Right lobe of liver (tissue), 4 donors: Measurements from ENCODE around the gene FKBP1A.

Source experiments
- POLR2A ChIP-seq: fragments of 450-650 bp; IDR thresholded peaks from one replicate; pipeline ENCODE4 v1.6.1; 2017; ENCODE audit warnings: antibody characterized with exemption, mild to moderate bottlenecking
- TF ChIP-seq, protein P1 (sequence below), 4 donors: fragments of 200-600 bp in 3 of 4; fragments of 450-650 bp in 1 of 4; IDR thresholded peaks; one replicate each; pipeline versions ENCODE4 v1.5.1 to v1.8.0; 2016 to 2022; ENCODE audit warnings: antibody characterized with exemption in 4 of 4, mild to moderate bottlenecking in 2 of 4
- donor health status: DM: no; HTN: no; CAD: no.
- donor health status: DM: no; HTN: no; CAD: no.
- donor health status: DM: no; HTN: yes; CAD: no.

DNA sequence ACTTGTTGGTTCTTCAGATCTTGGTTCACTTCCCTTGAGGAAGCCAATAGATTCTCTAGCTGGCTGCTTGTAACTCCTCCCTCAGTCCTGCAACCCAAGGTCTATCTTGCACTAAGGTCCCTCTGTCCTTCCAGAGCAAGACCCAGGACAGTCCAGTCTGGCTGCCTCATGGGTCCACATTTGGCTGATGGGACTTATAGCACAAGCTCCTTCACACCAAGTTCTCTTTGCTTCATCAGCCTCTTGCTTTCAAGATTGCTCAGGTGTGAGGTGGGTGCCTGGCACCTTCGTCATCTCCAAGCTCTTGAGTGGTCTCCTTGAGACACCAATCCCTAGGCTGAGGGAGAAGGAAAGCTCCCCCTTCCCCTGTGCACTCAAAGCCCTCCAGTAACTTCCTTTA is 45.5 kb upstream of the FKBP1A start:
- TF ChIP-seq, protein P1, sequence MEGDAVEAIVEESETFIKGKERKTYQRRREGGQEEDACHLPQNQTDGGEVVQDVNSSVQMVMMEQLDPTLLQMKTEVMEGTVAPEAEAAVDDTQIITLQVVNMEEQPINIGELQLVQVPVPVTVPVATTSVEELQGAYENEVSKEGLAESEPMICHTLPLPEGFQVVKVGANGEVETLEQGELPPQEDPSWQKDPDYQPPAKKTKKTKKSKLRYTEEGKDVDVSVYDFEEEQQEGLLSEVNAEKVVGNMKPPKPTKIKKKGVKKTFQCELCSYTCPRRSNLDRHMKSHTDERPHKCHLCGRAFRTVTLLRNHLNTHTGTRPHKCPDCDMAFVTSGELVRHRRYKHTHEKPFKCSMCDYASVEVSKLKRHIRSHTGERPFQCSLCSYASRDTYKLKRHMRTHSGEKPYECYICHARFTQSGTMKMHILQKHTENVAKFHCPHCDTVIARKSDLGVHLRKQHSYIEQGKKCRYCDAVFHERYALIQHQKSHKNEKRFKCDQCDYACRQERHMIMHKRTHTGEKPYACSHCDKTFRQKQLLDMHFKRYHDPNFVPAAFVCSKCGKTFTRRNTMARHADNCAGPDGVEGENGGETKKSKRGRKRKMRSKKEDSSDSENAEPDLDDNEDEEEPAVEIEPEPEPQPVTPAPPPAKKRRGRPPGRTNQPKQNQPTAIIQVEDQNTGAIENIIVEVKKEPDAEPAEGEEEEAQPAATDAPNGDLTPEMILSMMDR (IDR thresholded peaks at IDR 0.05): no peak
- no peak for TF ChIP-seq POLR2A
